Stimulated activated CD4-positive, alpha-beta T cell treated with anti-CD3 and anti-CD28 coated beads, Interleukin-12 subunit alpha, Interleukin-12 subunit beta, amount 100 ng/mL, for 4 hours (primary cell): ENCODE data around the gene TMEM244.
"Not testable (repeated sequence)": the region's sequence is repeated elsewhere in the genome, so short reads cannot be mapped to it uniquely, and the experiment has no call there.

ENCODE experiments used
- DNase-seq: peaks from one replicate; pipeline ENCODE4 v3.0.0-alpha.2; 2020

The TMEM244 gene

DNA sequence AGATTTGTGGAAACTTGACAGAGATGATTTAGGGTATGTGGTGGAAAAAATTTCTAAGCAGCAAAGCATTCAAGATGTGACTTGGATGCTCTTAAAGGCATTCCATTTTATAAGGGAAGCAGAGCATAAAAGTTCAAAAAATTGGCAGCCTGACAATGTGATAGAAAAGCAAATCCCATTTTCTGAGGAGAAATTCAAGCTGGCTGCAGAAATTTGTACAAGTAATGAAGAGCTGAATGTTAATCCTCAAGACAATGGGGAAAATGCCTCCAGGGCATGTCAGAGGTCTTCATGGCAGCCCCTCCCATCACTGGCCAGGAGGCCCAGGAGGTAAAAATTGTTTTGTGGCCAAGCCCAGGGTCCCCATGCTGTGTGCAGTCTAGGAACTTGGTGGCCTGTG is 58.2 kb downstream of the TMEM244 start:
- not testable (repeated sequence) for DNase-seq

DNA sequence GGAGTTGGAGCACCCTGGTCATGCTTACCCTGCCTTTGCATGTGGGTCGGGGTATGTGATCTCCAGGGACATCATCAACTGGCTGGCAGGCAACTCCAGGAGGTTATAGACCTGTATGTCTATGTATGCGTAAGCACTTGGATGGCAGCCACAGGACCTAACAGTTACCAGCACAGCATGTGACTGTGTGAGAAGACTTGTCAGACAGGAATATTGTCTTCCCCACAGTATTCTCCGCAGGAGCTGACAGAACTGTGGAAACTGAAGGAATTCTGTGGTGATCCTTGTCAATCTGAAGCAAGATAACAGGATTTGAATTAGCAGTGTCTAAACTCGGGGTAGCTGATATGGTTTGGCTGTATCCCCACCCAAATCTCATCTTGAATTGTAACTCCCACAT is 59.2 kb downstream of the TMEM244 start:
- DNase-seq = no peak

DNA sequence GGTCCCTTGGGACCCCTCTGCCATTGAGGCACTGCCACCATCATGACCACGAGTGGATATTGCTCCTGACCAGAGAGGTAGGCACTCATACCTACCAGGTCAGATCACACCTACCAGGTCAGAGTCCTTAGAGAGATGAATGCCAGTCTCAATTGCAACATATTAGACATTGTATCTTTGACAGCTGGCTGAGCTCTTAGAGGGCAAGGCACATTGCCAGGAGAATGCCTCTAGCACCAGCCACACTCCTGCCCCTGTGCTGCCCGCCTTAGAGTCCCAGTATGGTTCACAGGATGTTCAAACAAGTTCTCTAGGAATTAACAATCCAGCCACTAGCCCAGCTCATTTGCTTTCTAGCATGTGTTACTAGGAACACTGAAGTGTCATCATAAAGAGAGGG is 65.9 kb downstream of the TMEM244 start:
- DNase-seq = no peak

DNA sequence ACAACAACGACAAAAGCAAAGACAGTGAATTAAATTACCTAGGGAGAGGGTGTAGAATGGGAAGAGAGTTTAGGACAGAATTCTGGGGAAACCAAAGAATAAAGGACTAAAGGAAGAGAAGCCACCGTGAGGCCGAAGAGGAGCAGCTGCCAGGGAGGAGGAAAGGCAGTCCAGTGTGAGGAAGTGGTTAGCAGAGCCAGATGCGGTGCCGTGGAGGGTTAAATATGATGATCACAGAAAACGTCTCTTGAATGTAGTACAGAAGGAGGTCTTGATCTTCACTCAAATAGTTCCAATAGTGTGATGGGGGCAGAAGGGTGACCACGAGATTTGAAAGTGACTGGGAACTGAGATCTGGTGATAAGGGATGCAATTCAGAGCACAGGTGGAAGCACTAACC is 67.7 kb downstream of the TMEM244 start:
- DNase-seq = no peak

DNA sequence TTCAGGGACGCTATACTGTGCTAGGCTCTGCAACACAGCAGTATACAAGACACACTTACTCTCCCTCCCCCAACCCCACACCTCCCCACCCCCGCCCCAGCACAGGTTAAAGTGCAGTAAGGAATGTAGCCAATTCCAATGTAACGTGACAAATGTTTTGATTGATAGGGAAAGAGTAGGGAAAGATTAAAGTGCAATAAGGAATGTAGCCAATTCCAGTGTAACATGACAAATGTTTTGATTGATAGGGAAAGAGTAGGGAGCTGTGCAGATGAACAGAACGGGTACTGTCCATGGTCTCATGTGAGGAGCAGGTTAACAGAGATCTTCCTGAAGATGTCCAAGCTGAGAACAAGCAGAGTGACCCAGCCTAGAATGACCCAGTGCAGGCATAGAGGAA is 69.1 kb downstream of the TMEM244 start:
- no peak for DNase-seq

DNA sequence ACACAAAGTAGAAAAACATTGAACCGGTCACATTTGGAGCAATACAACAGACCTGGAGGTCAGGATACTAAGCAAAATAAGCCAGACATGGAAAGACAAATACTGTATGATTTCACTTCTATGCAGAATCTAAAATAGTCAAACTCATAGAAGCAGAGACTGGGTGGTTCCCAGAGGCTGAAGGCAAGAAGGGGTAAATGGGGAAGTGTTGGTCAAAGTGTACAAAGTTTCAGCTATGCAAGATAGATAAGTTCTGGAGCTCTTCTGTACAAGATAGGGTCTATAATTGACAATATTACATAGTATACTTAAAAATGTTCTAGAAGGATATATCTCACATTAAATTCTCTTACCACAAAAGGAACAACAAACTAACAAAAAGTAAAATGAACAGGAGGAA is 70.3 kb downstream of the TMEM244 start:
- no peak for DNase-seq

DNA sequence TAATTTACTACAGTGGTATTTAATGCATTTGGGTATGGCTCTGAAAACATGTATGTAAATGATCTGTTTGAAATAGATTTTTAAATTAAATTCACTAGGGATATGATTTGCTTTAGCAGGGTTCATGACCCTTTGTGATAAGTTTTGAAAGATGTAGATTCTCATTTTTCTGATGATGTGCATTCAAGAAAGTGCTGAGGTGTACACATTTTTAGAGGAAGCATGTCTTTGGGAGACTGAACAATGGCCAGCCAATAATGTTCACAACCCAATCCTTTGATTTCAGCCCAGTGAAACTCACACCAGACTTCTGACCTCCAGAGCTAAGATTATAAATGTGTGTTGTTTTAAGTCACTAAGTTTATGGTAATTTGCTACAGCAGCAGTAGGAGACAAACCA is 71.1 kb downstream of the TMEM244 start:
- no peak for DNase-seq

DNA sequence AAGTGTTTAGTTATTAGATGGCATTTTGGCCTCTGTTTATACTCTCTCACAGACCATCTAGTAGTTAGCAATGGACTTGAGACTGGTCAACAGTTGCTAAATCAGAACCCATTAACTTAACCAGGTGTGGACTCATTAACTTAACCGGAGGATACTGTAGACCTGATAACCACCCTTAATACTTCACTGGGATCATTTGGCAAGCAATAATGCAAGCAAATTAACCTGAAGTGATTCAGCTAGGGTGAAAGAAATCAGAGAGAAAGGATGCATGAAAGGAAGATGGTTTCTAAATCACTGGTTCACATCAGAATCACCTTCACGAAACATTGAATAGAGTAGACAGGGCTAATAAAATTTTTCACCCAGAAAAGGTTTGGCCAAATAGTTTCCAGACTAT is 73.3 kb downstream of the TMEM244 start:
- no peak for DNase-seq

DNA sequence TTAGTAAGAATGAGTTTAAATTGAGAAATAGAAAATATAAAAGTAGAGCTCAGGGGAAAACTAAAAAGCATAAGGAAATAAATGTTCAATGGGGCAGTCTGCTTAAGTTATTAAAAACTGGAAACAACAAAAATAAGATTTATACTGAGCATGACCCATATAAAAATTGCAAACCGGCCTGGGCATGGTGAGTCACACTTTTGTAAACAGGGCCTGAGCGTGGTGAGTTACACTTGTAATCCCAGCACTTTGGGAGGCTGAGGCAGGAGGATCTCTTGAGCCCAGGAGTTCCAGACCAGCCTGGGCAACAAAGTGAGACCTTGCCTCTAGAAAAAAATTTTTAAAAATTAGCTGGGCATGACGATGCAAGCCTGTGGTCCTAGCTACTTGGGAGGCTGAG is 74.6 kb downstream of the TMEM244 start:
- DNase-seq = no peak

DNA sequence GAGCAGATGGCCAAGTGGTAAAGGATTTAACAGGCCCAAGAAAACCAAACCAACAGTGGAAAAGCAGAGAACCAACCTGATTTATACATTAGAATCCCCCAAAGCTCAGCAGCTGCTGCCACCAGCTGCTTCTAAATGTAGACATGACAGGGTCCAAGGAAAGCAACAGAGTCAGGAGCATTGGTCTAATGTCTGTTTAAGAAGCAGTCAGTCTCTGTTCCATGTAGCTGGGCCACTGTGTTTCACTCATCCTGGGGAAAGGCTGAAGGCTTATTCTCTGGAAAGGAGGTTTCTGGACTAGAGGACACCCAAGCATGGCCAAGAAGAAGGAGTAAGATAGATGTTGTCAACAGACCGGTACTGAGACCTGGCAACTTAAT is 75.4 kb downstream of the TMEM244 start:
- no peak for DNase-seq

DNA sequence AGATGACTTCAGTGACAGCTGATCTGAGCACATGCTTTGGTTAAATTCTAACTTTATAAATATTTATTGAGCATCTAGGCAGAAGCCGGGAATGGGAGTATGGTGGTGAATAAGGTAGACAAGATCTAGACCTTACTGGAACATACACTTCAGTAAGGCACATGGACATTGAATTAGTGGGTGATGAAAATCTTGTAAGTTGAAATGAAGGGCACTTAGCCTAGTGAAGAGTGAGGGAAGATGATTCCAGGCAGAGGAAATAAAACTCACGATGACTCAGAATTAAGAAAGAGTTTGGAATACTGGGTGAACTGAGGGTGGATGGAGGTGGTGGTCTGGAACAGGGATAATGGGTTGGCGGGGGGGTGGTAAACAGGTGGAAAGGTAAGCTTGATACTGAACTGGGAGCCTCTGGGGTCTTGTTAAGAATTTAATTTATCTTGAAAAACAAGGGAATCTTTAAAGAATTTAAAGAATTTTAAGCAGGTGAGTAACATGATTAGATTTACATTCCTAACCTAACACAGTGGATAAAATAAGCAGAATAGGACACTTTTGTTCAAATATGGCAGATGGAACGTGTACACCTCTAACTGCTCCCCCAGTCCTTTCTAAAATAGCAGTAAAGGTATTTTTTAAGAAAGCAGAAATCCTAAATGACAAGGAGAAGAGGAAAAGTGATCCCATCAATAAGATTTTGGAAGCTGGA is 75.9 kb downstream of the TMEM244 start:
- DNase-seq = no peak
